Measurements from ENCODE around the gene COL5A1.
"Not testable (repeated sequence)": the region's sequence is repeated elsewhere in the genome, so short reads cannot be mapped to it uniquely, and the experiment has no call there.

Gene COL5A1

DNA sequence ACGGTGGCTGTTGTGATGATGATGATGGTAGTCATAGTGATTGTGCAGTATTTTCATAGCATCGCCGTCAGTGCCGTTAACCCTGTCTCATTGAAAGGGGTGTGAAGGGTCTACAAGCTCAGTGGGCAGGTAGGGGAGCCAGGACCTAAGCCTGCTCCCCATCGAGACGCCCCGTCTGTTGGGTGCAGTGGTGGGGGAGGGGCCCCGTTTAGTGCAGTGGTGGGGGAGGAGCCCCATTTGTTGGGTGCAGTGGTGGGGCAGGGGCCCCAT is 68.6 kb downstream of the COL5A1 start:
- DNase-seq (ENCODE audit: low read depth), result no peak

DNA sequence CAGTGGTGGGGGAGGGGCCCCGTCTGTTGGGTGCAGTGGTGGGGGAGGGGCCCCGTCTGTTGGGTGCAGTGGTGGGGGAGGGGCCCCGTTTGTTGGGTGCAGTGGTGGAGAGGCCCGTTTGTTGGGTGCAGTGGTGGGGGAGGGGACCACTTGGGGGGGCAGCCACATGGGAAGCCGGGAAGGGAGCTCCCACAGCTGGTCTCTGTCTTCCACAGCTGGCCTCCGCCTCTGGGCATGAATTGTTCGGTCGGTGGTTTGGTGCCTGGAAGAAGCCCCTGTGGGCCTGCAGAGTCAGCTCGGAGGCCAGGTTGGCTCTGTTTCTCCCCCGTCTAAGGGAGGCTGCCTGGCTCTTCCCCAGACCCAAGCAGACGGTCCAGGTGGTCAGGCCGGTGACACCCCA is 69.3 kb downstream of the COL5A1 start:
- no peak for DNase-seq (ENCODE audit: low read depth)

DNA sequence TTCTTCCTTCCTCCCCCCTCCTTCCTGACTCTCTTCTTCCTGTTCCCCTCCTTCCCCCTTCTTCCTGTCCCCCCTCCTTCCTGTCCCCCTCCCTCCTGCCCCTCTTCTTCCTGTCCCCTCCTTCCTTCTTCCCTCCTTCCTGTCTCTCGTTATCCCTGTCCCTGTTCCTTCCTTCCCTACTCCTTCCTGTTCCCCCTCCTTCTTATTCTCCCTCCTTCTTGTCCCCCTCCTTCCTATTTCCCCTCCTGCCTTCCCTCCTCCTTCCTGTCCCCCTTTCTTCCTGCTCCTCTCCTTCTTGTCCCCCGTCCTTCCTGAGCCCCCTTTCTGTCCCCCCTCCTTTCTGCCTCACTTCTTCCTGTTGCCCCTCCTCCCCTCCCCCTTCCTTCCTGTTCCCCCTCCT is 70.6 kb downstream of the COL5A1 start:
- DNase-seq (ENCODE audit: low read depth), result no peak

DNA sequence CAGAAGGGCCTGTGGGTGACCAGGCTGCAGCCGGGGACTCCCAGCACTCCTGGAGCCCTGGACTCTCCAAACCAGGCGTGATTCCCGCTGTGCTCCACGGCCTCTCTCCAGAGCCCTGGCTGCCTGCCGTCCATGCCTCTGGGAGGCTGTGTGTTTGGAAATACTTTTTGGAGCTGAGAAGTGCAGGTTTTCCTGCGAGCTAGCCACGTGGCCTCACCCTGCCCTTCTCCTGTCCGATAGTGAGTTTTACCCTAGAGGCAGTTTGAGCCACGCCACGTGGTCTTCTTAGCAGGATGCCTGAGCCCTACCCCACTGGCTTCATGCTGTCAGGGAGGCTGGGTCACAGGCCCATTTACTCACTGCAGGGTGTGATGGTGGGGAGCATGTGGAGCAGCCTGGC is 71.3 kb downstream of the COL5A1 start:
- DNase-seq (ENCODE audit: low read depth), result no peak

DNA sequence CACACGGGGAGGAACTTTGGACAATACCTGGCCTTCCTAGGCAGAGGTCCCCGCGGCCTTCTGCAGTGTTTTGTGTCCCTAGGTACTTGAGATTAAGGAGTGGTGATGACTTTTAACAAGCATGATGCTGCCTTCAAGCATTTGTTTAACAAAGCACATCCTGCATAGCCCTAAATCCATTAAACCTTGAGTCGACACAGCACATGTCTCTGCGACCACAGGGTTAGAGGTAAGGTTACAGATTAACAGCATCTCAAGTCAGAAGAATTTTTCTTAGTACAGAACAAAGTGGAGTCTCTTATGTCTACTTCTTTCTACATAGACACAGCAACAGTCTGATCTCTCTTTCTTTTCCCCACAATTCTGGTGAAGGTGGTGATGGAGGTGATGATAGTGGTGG is 73.9 kb downstream of the COL5A1 start:
- DNase-seq (ENCODE audit: low read depth), result not testable (repeated sequence)

DNA sequence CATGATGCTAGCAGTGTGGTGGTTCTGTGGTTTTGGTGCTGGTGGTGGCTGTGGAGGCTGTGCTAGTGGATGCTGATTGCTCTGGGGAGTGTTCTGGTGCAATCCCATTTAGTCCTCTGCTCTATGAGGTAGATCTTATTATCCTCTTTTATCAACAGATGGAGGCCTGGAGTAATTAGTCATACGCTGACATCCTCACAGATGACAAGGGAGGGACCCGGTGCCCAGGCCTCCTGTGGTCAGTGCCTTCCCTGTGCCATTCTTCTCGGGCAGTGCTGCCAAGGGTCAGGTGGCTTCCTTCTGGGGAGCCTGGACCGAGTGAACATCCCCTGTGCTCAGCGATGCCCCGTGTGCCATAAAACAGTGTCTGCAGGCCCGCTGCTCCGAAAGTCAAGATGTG is 74.5 kb downstream of the COL5A1 start:
- DNase-seq (ENCODE audit: low read depth), result no peak

DNA sequence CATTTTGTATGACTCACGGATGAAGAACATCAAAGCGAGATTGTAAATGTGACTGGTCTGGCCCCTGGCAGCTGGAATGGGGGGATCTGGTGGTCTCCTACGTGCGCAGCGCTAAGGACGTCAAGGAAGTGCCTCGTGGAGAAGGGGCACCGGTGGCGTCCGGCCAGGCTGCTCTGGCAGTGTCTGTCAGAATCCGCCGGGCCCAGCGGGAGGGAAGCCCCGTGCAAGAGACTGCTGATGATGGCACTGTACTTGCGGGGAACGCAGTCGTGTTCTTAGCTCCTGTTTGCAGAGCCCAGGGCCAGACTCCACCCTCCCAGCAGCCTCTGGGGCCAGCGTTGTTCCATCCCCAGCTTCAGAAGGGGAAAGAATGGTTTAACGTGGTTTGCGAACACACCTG is 75.5 kb downstream of the COL5A1 start:
- no peak for DNase-seq (ENCODE audit: low read depth)

DNA sequence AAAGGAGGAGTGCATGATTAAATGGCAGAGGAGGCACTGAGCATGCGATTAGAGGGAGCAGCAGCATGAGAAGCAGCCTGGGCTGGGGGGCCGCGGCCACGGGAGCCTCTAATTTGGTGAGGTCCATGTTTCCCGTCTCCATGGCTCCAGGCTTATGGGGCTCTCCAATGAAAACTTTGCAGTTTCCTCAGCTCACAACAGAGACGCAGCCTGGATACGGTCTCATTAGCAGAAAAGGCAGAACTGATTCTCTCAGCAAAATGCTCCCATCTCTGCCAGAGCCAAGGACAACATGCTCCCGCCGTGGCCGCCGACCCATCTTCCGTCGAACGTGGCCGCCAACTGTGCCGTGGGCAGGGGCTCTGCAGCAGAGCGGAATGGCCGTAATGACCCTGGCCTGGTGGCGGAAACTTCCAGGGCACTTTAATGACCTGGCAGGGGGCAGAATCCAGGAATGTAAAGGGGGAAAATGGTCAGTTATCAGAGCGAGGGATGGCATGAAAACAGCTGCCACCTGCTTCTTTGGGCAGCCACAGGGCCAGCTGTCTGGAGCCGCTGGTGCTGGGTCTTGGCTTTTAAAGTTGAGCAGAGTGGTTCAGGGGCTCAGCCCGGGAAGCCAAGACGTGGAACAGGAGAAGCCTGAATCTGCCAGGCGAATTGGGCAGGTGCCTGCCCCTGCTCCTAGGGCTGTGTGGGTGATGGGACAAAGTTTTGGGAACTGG is 76.5 kb downstream of the COL5A1 start:
- DNase-seq (ENCODE audit: low read depth), result no peak

DNA sequence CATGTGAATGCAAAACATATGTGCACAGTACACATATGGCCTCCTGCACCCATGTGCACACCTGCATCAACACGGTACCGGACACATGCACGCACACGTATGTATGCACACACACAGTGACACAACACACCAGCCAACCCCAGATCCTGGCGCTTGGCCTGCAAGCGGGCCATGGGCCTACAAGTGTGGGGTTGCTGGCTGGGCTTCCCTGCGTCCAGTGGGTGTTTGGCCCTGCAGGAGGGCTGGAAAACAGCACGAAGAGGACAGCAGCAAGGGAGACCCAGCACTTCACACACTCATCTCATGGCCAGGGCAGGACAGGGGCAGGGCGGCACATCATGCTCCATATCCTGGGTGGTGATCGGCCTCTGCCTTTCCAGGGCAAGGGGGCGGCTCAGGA is 77.7 kb downstream of the COL5A1 start:
- DNase-seq (ENCODE audit: low read depth), result no peak

DNA sequence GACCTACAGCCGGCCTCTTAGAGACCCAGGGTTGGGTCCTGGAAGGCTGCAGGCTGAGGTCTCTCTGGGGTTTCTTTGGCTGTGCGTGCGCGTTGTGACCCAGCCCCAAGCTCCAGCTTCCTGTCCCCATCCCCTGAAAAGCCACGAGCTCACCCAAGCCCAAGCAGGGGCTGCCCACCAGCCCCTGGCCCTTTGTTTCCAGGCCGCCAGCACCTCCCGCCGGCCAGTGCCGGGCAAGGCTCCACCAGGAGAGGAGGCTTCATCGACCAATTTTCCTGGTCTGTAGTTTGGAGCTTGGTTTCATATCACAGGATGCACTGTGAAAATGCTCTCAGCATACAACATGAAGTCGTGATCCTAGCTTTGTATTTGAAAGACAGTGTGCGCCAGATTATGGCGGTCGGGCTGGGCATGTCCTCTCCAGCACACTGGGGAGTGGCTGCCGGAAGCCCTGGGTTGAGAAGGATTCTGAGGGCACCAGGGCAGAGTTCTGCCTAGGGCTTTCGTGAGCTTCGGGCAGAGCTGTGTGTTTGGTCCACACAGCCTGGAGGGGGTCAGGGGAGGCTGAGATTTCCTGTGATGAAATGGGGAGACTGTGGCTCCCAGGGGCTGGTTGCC is 78.6 kb downstream of the COL5A1 start:
- no peak for DNase-seq (ENCODE audit: low read depth)

DNA sequence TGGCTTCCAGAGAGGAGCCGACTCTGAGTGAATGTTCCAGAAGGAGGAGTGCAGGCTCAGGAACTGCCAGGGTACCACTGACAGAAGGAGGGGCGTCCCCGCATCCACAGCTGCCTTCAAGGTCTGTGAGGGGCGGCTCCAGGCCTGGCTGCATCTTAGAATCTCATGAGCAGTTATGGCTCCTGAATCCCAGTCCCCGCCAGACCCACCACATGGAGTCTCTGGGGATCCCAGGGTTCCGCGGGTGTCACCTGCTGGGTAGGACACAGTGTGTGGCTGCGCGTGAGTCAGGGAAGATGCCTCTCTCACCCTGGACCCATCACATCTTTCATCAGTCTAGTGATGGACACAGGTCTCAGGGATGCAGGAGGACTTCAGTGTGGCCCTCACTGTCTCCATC is 79.2 kb downstream of the COL5A1 start:
- DNase-seq (ENCODE audit: low read depth), result no peak

DNA sequence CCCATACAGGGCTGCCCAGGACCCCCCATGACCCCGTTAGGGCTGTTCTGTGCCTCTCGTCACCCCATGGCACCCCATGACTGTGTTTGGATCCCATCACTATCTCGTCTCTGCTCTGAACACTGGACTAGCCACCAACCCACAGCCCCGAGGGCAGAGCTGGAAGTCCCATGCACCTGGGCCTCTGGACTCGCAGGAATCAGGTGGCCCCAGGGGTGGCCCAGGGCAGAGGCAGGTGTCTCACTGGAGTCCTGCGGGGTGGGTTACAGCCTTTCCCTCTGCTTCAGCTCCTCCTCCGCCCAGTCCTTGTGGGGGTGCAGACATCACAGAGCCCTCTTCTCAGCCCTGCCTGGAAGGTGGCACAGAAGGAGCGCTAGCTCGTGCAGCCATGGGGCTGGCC is 79.7 kb downstream of the COL5A1 start:
- no peak for DNase-seq (ENCODE audit: low read depth)

DNA sequence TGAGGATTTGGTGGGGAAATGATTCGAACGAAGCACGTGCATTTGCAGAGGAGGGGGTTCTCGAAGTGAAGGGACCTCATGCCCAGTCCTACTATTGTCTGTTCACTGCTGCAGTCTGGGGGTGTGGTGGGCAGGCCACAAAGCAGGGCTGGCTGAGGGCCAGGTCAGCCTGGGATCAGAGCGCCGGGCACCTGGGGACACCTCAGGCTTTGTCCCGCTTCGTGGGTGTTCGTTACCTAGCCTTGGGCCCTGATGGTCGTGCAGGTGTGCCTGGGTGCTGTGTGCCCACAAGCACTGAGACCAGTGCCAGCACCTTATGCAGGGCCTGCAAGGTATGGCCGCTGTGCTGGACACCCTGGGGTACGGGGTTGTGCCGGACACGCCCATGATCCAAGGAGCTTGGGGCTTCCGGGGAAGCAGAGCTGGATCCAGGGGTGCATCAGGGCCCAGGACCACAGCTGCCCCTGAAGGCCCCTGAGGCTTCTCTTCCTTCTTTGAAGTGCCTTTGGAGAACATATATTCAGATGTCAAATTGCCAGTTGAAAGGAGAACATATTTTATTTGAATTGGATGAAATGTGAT is 80.6 kb downstream of the COL5A1 start:
- no peak for DNase-seq (ENCODE audit: low read depth)

DNA sequence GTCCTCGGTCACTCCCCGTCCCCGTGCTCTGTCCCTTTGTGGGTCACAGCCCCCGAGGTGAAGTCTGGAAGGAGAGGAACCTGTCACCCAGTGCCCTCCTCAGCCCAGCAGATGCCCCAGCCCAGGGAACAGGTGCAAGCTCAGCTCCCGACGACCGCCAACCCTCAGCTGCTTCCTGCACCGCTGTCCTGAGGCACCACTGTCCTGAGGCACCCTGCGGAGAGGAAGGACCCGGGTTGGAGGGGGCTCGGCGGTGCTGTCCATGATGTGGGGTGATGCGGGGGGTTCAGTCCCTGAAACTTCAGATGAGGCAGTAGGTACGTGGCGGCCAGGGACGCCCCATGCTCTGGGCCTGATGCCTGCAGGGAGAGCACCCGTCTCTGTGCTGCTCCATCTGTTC is 81.4 kb downstream of the COL5A1 start:
- DNase-seq (ENCODE audit: low read depth), result no peak

DNA sequence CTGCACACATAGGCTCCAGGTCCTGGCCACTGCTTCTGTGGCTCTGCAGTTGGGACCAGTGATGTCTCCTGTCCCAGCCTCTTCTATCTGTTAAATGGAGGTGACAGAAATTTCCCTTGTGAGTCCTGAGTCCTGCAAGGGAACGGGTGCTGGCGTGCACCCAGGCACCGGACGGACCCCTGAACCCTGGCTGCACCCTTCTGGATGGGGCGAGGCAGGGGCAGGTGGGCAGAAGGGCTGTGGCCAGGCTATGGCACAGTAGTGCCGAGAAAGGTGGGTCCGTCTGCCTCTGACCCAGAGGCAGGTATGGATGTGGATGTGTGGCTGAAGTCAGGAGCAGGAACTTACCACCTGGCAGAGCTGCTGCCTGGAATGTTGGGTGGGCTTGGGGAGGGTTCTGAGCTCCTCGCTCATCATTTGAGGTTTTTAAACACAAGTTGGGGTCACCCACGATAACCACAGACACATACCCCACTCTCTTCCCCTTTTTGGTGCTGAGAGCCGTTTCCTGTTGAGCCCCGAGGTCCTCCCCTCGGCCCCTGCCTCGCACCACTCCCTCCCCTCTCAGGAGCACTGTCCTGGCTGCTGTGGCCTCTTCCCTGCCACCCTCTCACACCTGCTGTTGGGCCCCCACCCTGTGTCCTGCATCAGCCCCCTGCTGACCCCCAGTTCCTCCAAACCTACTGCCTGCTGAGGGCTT is 82.0 kb downstream of the COL5A1 start:
- no peak for DNase-seq (ENCODE audit: low read depth)

DNA sequence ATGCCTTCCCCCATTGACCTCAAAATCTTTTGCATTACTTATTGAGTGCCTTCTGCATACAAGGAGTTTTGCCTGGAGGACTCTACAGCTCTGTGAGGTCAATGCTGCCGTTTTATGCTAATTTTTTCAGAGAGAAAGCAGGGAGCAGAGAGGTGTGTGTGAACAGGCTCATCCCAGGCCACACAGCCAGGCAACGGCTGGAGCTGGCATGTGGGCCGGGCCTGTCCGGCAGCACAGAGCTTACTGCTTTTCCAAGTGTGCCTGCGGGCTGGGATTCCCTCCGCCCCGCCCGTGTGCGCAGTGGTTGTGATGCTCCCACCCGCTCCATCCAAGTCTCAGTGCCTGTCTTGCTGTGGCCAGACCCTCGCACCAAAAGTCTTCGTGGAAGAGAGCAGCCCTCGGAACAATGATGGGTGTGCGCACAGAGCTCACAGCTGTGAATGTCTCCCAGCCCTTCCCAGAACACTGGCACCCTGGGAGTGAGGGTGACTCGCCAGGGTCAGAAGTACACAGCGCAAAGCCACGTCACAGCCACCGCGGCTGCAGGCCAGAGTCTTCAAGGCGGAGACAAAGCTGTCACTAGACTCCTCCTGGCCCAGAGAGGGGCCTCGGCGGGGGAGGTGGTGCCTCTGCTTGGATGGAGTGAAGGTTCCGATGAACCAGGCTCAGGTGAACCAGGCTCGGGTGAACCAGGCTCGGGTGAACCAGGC is 82.8 kb downstream of the COL5A1 start:
- no peak for DNase-seq (ENCODE audit: low read depth)

DNA sequence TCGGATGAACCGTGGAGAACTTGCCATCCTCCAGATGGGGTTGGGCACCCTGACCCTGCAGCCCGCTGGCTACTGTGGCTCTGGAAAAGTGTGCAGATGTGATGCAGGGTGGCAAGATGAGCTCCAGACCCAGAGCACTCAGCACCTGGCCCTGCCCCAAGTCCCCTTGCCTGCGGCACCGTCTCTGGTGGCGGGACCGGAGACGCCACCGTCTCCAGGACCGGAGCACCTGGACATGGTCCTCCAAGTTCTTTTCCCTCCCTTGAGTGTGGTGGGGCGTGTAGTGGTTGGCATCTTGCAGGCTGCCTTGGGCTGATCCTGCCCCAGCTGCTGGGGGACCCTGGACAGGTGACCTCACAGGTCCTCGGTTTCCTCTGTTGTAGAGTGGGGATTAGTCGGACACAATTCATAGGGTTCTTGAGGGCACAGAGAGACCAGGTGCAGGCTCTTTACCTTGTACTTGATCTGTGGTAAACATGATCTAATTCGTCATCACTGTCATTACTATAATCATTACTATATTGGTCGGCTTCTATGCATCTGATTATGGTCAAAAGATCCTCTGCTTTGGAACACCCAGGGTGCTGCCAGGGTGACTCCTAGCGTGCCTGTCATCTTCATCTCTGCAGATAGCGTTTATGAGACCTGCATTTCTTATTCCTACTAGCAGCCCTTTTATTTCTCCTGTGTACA is 83.5 kb downstream of the COL5A1 start:
- DNase-seq (ENCODE audit: low read depth), result no peak

DNA sequence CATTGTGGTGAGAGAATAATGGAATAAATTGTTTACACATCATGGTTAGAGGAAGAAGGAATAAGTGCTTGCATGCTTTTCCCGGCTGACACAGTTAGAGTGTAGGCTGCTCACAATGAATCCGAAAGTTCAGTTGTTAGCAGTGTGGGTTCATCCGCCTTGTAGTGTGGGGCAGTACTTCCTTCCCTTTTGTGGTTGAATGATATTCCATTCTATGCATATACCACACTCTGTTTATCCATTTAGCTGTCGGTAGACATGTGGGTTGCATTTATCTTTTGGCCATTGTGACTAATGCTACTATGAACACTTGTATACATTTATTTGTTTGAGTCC is 84.0 kb downstream of the COL5A1 start:
- no peak for DNase-seq (ENCODE audit: low read depth)

DNA sequence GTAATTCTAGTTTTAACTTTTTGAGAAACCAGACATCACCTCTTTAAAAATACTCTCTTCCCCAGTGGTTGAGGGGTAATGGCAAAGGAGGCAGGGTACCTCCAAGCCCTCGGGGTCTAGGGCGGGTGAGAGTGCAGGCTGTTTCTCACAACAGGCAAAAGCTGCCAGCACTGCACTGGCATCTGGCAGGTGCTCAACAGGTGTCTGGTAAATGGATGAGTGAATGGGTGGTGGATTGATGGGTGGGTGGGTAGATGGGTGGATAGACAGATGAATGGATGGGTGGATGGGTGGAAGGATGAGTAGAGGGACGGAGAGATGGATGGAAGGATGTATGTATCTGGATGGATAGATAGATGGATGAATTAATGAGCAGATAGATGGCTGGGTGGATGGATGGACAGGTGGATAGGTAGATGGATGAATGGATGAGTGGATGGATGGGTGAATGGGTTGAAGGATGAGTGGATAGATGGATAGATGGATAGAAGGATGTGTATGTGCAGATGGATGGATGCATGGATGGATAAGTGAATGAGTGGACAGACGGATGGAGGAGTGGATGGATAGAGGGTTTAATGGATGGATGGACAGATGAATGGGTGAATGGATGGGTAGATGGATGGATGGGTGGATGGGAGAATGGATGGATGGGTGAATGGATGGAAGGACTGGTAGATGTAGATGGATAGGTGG is 84.6 kb downstream of the COL5A1 start:
- DNase-seq (ENCODE audit: low read depth), result no peak

DNA sequence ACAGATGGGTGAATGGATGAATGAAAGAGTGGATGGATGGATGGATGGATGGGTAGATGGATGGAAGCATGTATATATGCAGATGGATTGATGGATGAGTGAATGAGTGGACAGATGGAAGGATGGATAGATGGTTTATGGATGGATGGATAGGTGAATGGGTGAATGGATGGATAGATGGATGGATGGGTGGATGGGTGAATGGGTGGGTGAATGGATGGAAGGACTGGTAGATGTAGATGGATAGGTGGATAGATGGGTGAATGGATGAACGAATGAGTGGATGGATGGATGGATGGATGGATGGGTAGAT is 85.1 kb downstream of the COL5A1 start:
- DNase-seq (ENCODE audit: low read depth), result no peak

DNA sequence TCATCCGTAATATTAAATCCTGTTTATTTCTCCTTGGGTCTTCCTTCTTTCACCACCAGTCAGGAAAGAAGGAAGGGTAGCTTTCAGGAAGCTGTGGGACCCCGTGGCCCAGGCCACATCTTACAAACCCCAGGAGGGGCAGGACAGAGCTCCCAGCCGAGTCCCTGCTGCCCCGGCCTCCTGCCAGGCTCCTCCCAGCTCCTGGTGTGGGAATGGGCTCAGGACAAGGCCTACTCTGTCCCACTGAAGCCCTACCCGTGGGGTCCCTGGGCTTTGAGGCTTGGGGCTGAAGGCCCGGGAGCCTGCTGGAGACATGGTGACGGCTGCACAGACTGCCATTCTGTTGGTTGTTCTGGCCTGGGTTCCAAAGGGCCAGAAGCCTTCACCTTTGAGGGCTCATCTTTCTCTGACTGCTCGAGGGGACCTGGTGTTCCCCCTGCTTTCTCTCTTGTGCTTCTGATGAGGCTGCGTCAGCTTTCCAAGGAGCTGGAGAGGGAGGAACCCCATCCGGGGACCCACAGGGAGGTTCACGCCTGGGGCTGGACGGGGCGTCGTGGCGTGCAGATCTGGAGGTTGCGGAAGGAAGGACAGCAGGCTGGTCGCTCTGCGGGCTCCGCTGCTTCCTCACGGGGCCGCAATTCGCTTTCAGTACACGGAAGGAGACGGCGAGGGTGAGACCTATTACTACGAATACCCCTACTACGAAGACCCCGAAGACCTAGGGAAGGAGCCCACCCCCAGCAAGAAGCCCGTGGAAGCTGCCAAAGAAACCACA is 86.6 kb downstream of the COL5A1 start:
- DNase-seq (ENCODE audit: low read depth), result no peak
